ENCODE data around the gene MRPS6. TPM values are rescaled to one million over a fixed set of nuclear protein-coding genes. Genes with fewer than 3 reads are reported as not detected.
A peak's percentile ranks its signal among the peaks of the same experiment; 100 is the strongest.

Gene MRPS6
- total RNA-seq, 1 donor, result 51.4 TPM

DNA sequence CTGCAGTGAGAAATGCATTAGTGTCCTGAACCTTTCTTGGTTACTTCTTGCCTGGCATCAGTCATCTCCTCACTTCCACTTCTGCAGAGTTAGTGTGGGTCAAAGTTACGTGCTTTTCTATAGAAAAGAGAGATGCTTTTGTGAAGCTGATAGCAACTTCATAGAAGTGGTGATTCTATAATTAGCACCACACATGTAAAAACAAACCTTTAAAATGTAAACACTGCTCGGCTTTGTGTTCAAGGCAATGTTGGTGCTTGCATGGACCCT, 57.3 kb downstream of the MRPS6 start:
- no peak for DNase-seq (ENCODE audit: low read depth)
- no peak overlapping the region for H3K4me3 ChIP-seq (ENCODE audit: low read depth, low read length)
- TF ChIP-seq CTCF (IDR thresholded peaks at IDR 0.05; ENCODE audit: insufficient read depth, low read depth, low read length), result no peak

DNA sequence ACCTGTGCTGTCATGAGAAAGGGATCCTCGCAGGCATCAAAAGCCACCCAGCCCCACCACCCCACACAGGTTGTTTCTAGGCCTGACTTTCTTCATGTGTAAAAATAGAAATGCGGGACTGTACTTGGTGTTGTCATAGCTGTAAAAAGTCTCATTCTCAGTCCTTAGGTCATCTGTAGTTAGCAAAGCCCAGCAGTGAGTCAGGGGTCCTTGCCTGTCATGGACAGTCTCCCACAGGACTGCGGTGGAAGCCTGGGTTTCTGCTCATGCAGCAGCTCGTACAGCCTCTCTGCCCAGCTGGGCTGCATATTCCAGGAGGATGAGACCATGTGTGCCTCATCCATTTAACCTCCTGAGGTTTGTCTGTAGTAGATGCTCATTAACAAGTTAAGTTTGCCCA, 58.2 kb downstream of the MRPS6 start:
- TF ChIP-seq CTCF (IDR thresholded peaks at IDR 0.05; ENCODE audit: insufficient read depth, low read depth, low read length), result no peak
- H3K4me3 ChIP-seq (ENCODE audit: low read depth, low read length), result no peak overlapping the region
- DNase-seq (ENCODE audit: low read depth), result no peak

- no peak for DNase-seq (ENCODE audit: low read depth)
- no peak for TF ChIP-seq CTCF (IDR thresholded peaks at IDR 0.05; ENCODE audit: insufficient read depth, low read depth, low read length)
- no peak overlapping the region for H3K4me3 ChIP-seq (ENCODE audit: low read depth, low read length)
These were observed 58.8 kb downstream of the MRPS6 start for GRCh38 chr21:34132202-34132601.

- TF ChIP-seq CTCF (IDR thresholded peaks at IDR 0.05; ENCODE audit: insufficient read depth, low read depth, low read length), result no peak
- no peak for DNase-seq (ENCODE audit: low read depth)
- no peak overlapping the region for H3K4me3 ChIP-seq (ENCODE audit: low read depth, low read length)
These were observed 59.5 kb downstream of the MRPS6 start for GRCh38 chr21:34132926-34133325.

DNA sequence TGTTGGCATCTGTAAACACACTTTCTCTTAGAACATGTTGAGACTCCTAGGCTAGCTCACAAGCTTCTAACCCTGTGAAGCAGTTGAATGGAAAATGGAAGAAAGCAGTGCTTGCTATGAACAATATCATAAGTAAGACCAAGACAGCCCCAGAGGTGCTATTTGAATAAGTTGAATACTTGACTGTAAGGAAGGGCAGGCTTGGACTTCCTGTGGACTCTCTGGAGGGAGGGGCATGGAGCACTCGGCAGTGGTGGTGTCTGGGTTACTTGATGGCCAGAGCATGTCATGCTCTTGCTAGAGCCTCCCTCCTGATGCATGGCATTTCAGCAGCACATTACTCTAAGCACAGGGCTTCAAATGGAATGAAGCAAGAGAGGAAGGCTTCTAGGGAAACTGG, 60.0 kb downstream of the MRPS6 start:
- H3K4me3 ChIP-seq (ENCODE audit: low read depth, low read length), result no peak overlapping the region
- DNase-seq (ENCODE audit: low read depth), result no peak
- no peak for TF ChIP-seq CTCF (IDR thresholded peaks at IDR 0.05; ENCODE audit: insufficient read depth, low read depth, low read length)

- H3K4me3 ChIP-seq (ENCODE audit: low read depth, low read length), result no peak overlapping the region
- DNase-seq (ENCODE audit: low read depth), result no peak
- peak; percentile 49 for TF ChIP-seq CTCF (IDR thresholded peaks at IDR 0.05; ENCODE audit: insufficient read depth, low read depth, low read length)
These were observed 60.4 kb downstream of the MRPS6 start for GRCh38 chr21:34133802-34134201.

- no peak overlapping the region for H3K4me3 ChIP-seq (ENCODE audit: low read depth, low read length)
- DNase-seq (ENCODE audit: low read depth), result no peak
- TF ChIP-seq CTCF (IDR thresholded peaks at IDR 0.05; ENCODE audit: insufficient read depth, low read depth, low read length), result no peak
These were observed 62.0 kb downstream of the MRPS6 start for GRCh38 chr21:34135330-34135729.

Measured in fibroblast of villous mesenchyme (primary cell).